IMR-90 (cell line): ENCODE data around the gene EMC1. TPM values are rescaled to one million over a fixed set of nuclear protein-coding genes. Genes with fewer than 3 reads are reported as not detected.

Experiments used
- ATAC-seq: fragments of 200-7000 bp; cut with Tn5 transposase; 2 replicates; pipeline ENCODE4 v1.9.1; 2020; ENCODE audit warnings: low read depth, mild to moderate bottlenecking, moderate library complexity
- BruUV-seq: library from RNA; stranded (reverse); fragments of 400-500 nt; replicated peaks from 2 replicates; lab custom pipeline; 2021; lab: Mats Ljungman, UMichigan
- CTCF ChIA-PET: fragments of 300-600 bp; formaldehyde crosslinking; extraction: SDS; loops from one replicate; lab custom pipeline; 2021; ENCODE audit warnings: antibody characterized with exemption; lab: Yijun Ruan, JAX
- POLR2A ChIA-PET: fragments of 300-600 bp; sonication (Branson Sonifier 250); formaldehyde crosslinking; loops from one replicate; lab custom pipeline; 2022; ENCODE audit warnings: antibody characterized with exemption; ENCODE audit not compliant: unreplicated experiment; lab: Charles Lee
- DNase-seq: peaks from one replicate; pipeline ENCODE4 v3.0.0; 2013
- H2AFZ ChIP-seq: replicated peaks from 2 replicates; pipeline ENCODE3; 2013; ENCODE audit warnings: low read length, mild to moderate bottlenecking; ENCODE audit not compliant: poor library complexity
- H2AK5ac ChIP-seq: 2 replicates; pipeline ENCODE4 v1.6.1; 2013; ENCODE audit warnings: low read depth, low read length, inconsistent platforms
- H2AK9ac ChIP-seq: replicated peaks from 2 replicates; pipeline ENCODE3; 2013; ENCODE audit warnings: mild to moderate bottlenecking, low read depth, low read length, moderate library complexity; ENCODE audit not compliant: poor library complexity
- H2BK120ac ChIP-seq: 2 replicates; pipeline ENCODE4 v1.6.1; 2013; ENCODE audit warnings: low read depth, low read length, inconsistent platforms
- H2BK15ac ChIP-seq: 3 replicates; pipeline ENCODE4 v1.6.1; 2013; ENCODE audit warnings: low read depth, low read length, inconsistent platforms
- H2BK20ac ChIP-seq: 2 replicates; pipeline ENCODE4 v1.6.1; 2013; ENCODE audit warnings: low read depth, mild to moderate bottlenecking, inconsistent platforms, low read length, moderate library complexity
- H2BK5ac ChIP-seq: 2 replicates; pipeline ENCODE4 v1.6.1; 2013; ENCODE audit warnings: mild to moderate bottlenecking, low read depth, low read length, inconsistent platforms; ENCODE audit not compliant: poor library complexity, severe bottlenecking
- H3K14ac ChIP-seq: replicated peaks from 2 replicates; pipeline ENCODE4 v1.6.1; 2013; ENCODE audit warnings: low read depth, low read length, inconsistent platforms
- H3K18ac ChIP-seq: 2 replicates; pipeline ENCODE4 v1.6.1; 2013; ENCODE audit warnings: low read depth, low read length, control low read depth
- H3K23ac ChIP-seq: 2 replicates; pipeline ENCODE4 v1.6.1; 2013; ENCODE audit warnings: low read depth, low read length, inconsistent platforms
- H3K27ac ChIP-seq: 2 replicates; pipeline ENCODE4 v1.5.1; 2013; ENCODE audit warnings: mild to moderate bottlenecking, control low read depth, low read length; ENCODE audit not compliant: insufficient read depth
- H3K27me3 ChIP-seq: 2 replicates; pipeline ENCODE4 v1.6.1; 2013; ENCODE audit warnings: low read length; ENCODE audit not compliant: control insufficient read depth, insufficient read depth
- H3K36me3 ChIP-seq: 2 replicates; pipeline ENCODE4 v1.6.1; 2013; ENCODE audit warnings: low read length, mixed read lengths; ENCODE audit not compliant: control insufficient read depth, insufficient read depth
- H3K4ac ChIP-seq: 2 replicates; pipeline ENCODE4 v1.6.1; 2013; ENCODE audit warnings: low read depth, low read length, inconsistent platforms
- H3K4me1 ChIP-seq: 2 replicates; pipeline ENCODE4 v1.6.1; 2013; ENCODE audit warnings: low read length, mixed read lengths; ENCODE audit not compliant: control insufficient read depth, insufficient read depth
- H3K4me2 ChIP-seq: 2 replicates; pipeline ENCODE4 v1.6.1; 2013; ENCODE audit warnings: low read depth, mild to moderate bottlenecking, control low read depth, low read length, moderate library complexity
- H3K4me3 ChIP-seq: 2 replicates; pipeline ENCODE4 v1.5.1; 2013; ENCODE audit warnings: low read depth, mild to moderate bottlenecking, control low read depth, low read length, moderate library complexity; ENCODE audit not compliant: insufficient read depth
- H3K56ac ChIP-seq: 2 replicates; pipeline ENCODE4 v1.6.1; 2013; ENCODE audit warnings: low read length, inconsistent platforms; ENCODE audit not compliant: insufficient read depth; ENCODE audit errors: extremely low read depth
- H3K79me1 ChIP-seq, 2 experiments: 2 replicates each; pipeline ENCODE4 v1.6.1; 2013; ENCODE audit warnings: low read length in 2 of 2, inconsistent platforms in 1 of 2, low read depth in 1 of 2
- H3K9ac ChIP-seq: 2 replicates; pipeline ENCODE4 v1.6.1; 2013; ENCODE audit warnings: low read depth, low read length, control low read depth
- H3K9me1 ChIP-seq: 2 replicates; pipeline ENCODE4 v1.6.1; 2013; ENCODE audit warnings: low read length, inconsistent platforms; ENCODE audit not compliant: insufficient read depth
- H3K9me3 ChIP-seq: 2 replicates; pipeline ENCODE4 v1.6.1; 2013; ENCODE audit warnings: low read length; ENCODE audit not compliant: control insufficient read depth, insufficient read depth
- H4K20me1 ChIP-seq: 2 replicates; pipeline ENCODE4 v1.6.1; 2013; ENCODE audit warnings: low read length, inconsistent platforms; ENCODE audit not compliant: insufficient read depth
- H4K5ac ChIP-seq: 2 replicates; pipeline ENCODE4 v1.6.1; 2013; ENCODE audit warnings: mild to moderate bottlenecking, low read depth, low read length, control low read depth
- H4K8ac ChIP-seq, 2 experiments: 2 replicates each; pipeline ENCODE4 v1.6.1; 2013; ENCODE audit warnings: low read depth in 2 of 2, low read length in 2 of 2, control low read depth in 1 of 2, inconsistent platforms in 1 of 2
- H4K91ac ChIP-seq: 2 replicates; pipeline ENCODE4 v1.6.1; 2013; ENCODE audit warnings: low read depth, low read length, inconsistent platforms; ENCODE audit not compliant: insufficient read depth
- SMC3 ChIP-seq: fragments of 150-350 bp; IDR thresholded peaks from 2 replicates; pipeline ENCODE4 v1.6.1; 2016; ENCODE audit warnings: low read depth, mild to moderate bottlenecking, antibody characterized with exemption, low read length, moderate library complexity
- WGBS, 2 experiments: methylation state at CpG; one replicate each; pipeline versions ENCODE4 v1.1.5 to v1.1.7; 2013; ENCODE audit warnings: missing lambda C conversion rate in 2 of 2; ENCODE audit not compliant: insufficient read length in 1 of 2; ENCODE audit errors: extremely low coverage in 2 of 2; 5-methylcytosine and 5-hydroxymethylcytosine counted together
- dilution Hi-C: fragments of 300-500 bp; cut with HindIII; formaldehyde crosslinking; loops from one replicate; pipeline ENCODE4 v1.14.3; 2018; ENCODE audit warnings: low sequenced_read_pairs; ENCODE audit not compliant: unreplicated experiment
- in situ Hi-C: fragments of 300-500 bp; cut with MboI; formaldehyde crosslinking; loops from 3 replicates; pipeline ENCODE4 v1.14.3; 2019; ENCODE audit warnings: low sequenced_read_pairs, inconsistent platforms, mixed read lengths
- intact Hi-C: fragments of 100-400 bp; cut with micrococcal nuclease; formaldehyde crosslinking; loops from 2 replicates; pipeline ENCODE4 v1.10.0; 2022
- polyA plus RNA-seq, 3 experiments: library from polyadenylated mRNA; depleted of rRNA; stranded (reverse); fragments of >200 nt; gene quantifications; 2 replicates each; pipeline ENCODE4 v1.2.3, GENCODE V29; 2012; ENCODE audit warnings: low replicate concordance in 1 of 3
- total RNA-seq: library from RNA; depleted of rRNA; stranded (reverse); fragments of >200 nt; gene quantifications from 2 replicates; pipeline ENCODE4 v1.2.3, GENCODE V29; 2012

EMC1 gene
- total and polyA plus RNA-seq, 2 of the 4 experiments (the other 2 are of a cell fraction), result 65.4 to 114 TPM

DNA sequence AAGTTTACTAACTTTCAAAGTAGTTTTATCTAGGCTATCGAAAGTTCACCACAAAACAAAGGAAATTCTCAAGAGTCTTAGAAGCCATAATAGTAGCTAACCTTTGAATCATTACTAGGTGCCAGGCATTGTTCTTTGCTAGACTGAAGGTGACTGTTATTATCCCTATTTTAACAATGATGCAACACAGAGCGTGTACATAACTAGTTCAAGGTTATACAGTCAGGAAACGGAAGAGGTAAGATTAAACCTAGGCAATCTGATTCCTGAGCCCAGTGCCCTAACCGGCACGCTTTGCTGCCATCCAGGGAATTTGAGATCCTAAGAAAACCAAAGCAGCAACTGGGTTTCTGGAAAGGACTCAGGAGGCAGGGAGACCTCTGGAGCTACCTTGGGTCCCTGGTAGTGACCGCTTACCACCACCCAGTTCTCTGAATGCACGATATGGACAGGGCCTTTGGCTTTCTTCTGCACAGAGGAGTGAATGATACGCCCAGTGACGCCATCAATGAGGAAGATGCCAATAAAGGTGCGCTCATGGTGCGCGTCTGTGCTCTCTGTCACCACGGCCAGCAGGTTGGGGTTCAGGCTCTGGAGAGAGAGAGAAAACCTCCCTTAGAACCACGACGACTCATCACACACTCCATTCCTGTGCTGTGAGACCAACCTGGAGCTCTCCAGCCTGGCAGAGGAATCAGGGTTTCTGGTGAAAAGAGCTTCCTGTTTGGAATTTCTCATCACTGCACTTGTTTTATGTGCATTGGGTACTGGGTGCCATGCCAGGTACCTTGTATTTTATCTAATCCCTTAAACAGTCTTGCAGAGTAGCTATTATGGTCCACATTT is 28.1 kb downstream of the EMC1 start:
- H2BK15ac ChIP-seq, result no peak overlapping the region
- no peak overlapping the region for H2AFZ ChIP-seq
- DNase-seq (peak; percentile 71), ATAC-seq (peak; percentile 44; the same call in 1 of the 2 replicates)
- H2BK5ac ChIP-seq, result no peak overlapping the region
- no peak overlapping the region for H2BK120ac ChIP-seq
- H4K20me1 ChIP-seq, result peaks cover 9% of the 10 kb centered on the region; the same call in 1 of the 2 replicates
- H3K9ac ChIP-seq, result no peak overlapping the region
- no peak overlapping the region for H3K4me2 ChIP-seq
- H3K9me1 ChIP-seq, result peaks cover 4% of the 10 kb centered on the region; the same call in 1 of the 2 replicates
- peaks cover 31 to 33% of the 10 kb centered on the region in 2 experiments for H3K79me1 ChIP-seq
- H3K56ac ChIP-seq, result no peak overlapping the region
- no peaks in the 10 kb centered on the region for H3K9me3 ChIP-seq
- no peak overlapping the region for H2AK5ac ChIP-seq
- dilution Hi-C loops (no loop called here), in situ Hi-C loops (no loop called here), intact Hi-C loops (no loop called here)
- H3K23ac ChIP-seq, result no peak overlapping the region
- H4K91ac ChIP-seq, result no peak overlapping the region
- no peak overlapping the region for H4K8ac ChIP-seq
- ChIA-PET CTCF (interaction anchor here (1.1 kb wide), 1 partner anchor 12 kb away, joined by 3 read pairs; no protein-coding TSS in a partner anchor), POLR2A (no interaction called here)
- H3K14ac ChIP-seq, result no peak overlapping the region
- no peak overlapping the region for H3K4me3 ChIP-seq
- H2BK20ac ChIP-seq, result no peak overlapping the region
- H3K4me1 ChIP-seq, result peaks cover 2% of the 10 kb centered on the region; the same call in 1 of the 2 replicates
- no TSS peak for BruUV-seq
- no peaks in the 10 kb centered on the region for H3K27me3 ChIP-seq
- 83% methylated on average over 6 of the region's 15 CpGs; no CpG with 5 or more reads in 1 of the 2 experiments for WGBS, 2 experiments
- peaks cover 61% of the 10 kb centered on the region for H3K36me3 ChIP-seq
- no peak overlapping the region for H2AK9ac ChIP-seq
- no peak overlapping the region for H3K27ac ChIP-seq
- H3K18ac ChIP-seq, result no peak overlapping the region
- H3K4ac ChIP-seq, result no peak overlapping the region
- no peak for TF ChIP-seq SMC3
- H4K5ac ChIP-seq, result no peak overlapping the region
